CD4-positive, alpha-beta T cell treated with Interleukin-17A for 4 hours (primary cell): ENCODE measurements around the gene SLC16A3.

Source experiments
- DNase-seq: peaks from one replicate; pipeline ENCODE4 v3.0.0-alpha.2; 2020; ENCODE audit warnings: mixed read lengths

Gene SLC16A3

GRCh38 chr17:82224666-82225065 is 4.2 kb upstream of the SLC16A3 start:
- no peak for DNase-seq

GRCh38 chr17:82225368-82226029 is 3.3 kb upstream of the SLC16A3 start:
- DNase-seq: no peak

- DNase-seq: no peak
Observed at GRCh38 chr17:82226146-82226808, 2.6 kb upstream of the SLC16A3 start.

GRCh38 chr17:82226809-82227628 is 1.8 kb upstream of the SLC16A3 start:
- no peak for DNase-seq

- DNase-seq: no peak
Observed at GRCh38 chr17:82227629-82228277, 1.1 kb upstream of the SLC16A3 start.

GRCh38 chr17:82228278-82228841 is 482 bp upstream of the SLC16A3 start:
- DNase-seq: peak; percentile 72

- no peak for DNase-seq
Observed at GRCh38 chr17:82229698-82230608, 1.1 kb downstream of the SLC16A3 start.

GRCh38 chr17:82230609-82231311 is 1.9 kb downstream of the SLC16A3 start:
- peak; percentile 60 for DNase-seq

- DNase-seq: no peak
Observed at GRCh38 chr17:82231312-82231561, 2.4 kb downstream of the SLC16A3 start.

GRCh38 chr17:82231562-82232321 is 2.9 kb downstream of the SLC16A3 start:
- DNase-seq: peak; percentile 43

GRCh38 chr17:82232322-82232820 is 3.5 kb downstream of the SLC16A3 start:
- no peak for DNase-seq

GRCh38 chr17:82232876-82233785 is 4.3 kb downstream of the SLC16A3 start:
- no peak for DNase-seq

- no peak for DNase-seq
Observed at GRCh38 chr17:82234211-82235055, 5.6 kb downstream of the SLC16A3 start.

- DNase-seq: no peak
Observed at GRCh38 chr17:82235056-82235774, 6.4 kb downstream of the SLC16A3 start.

- DNase-seq: no peak
Observed at GRCh38 chr17:82235775-82236141, 6.9 kb downstream of the SLC16A3 start.

GRCh38 chr17:82236142-82236971 is 7.5 kb downstream of the SLC16A3 start:
- peak; percentile 83 for DNase-seq
